ENCODE data around the gene SPATA31C1. TPM values are rescaled to one million over a fixed set of nuclear protein-coding genes. Genes with fewer than 3 reads are reported as not detected.

Gene SPATA31C1
- total RNA-seq, 2 experiments from 2014 or later, result not detected

DNA sequence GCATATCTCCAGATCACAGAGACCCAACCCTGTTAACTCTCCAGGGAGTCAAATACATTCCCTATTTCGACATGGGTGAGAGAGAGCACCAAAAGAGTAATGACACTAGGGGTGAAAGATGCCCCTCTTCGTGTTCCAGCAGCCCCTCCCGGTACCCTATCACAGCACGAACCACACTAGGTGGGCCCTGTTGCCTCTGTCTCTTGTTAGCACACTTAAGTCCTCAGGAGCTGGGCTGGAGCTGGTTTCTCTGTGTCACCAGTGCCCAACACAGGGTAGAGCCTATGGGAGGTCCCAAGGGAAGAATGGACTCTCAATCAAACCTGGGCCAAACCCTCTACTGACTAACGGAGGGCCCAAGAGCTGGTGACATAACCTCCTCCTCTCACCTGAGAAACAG lies 55.4 kb downstream of the SPATA31C1 start:
- Histone ChIP-seq H3K9me3 (ENCODE audit: low read length) (no peaks in the 10 kb centered on the region), H3K36me3 (ENCODE audit: insufficient read depth, low read length) (no peaks in the 10 kb centered on the region), H3K4me1 (ENCODE audit: insufficient read depth, low read length, poor library complexity, severe bottlenecking) (no peaks in the 10 kb centered on the region), H4K20me1 (ENCODE audit: insufficient read depth, low read length) (no peaks in the 10 kb centered on the region), H3K9me2 (ENCODE audit: insufficient read depth, low read length) (no peaks in the 10 kb centered on the region), H3K27ac (ENCODE audit: low read depth, low read length, poor library complexity, severe bottlenecking) (no peak overlapping the region), H3K4me3 (ENCODE audit: low read depth, low read length, poor library complexity, severe bottlenecking) (no peak overlapping the region), H3K79me2 (ENCODE audit: insufficient read depth, low read depth, low read length) (no peaks in the 10 kb centered on the region), H2AFZ (ENCODE audit: low read length) (no peak overlapping the region), H3K4me2 (ENCODE audit: low read length) (no peak overlapping the region)
- no TSS peak for BruUV-seq (replicated peaks)
- ChIA-PET POLR2A (no interaction called here), CTCF (ENCODE audit: unreplicated experiment) (no interaction called here)
- TF ChIP-seq, protein P1, sequence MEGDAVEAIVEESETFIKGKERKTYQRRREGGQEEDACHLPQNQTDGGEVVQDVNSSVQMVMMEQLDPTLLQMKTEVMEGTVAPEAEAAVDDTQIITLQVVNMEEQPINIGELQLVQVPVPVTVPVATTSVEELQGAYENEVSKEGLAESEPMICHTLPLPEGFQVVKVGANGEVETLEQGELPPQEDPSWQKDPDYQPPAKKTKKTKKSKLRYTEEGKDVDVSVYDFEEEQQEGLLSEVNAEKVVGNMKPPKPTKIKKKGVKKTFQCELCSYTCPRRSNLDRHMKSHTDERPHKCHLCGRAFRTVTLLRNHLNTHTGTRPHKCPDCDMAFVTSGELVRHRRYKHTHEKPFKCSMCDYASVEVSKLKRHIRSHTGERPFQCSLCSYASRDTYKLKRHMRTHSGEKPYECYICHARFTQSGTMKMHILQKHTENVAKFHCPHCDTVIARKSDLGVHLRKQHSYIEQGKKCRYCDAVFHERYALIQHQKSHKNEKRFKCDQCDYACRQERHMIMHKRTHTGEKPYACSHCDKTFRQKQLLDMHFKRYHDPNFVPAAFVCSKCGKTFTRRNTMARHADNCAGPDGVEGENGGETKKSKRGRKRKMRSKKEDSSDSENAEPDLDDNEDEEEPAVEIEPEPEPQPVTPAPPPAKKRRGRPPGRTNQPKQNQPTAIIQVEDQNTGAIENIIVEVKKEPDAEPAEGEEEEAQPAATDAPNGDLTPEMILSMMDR (conservative IDR thresholded peaks at IDR 0.05; ENCODE audit: low read length), result no peak
- TF ChIP-seq EZH2phosphoT487 (IDR thresholded peaks at IDR 0.05; ENCODE audit: borderline replicate concordance, low read depth, low read length), result no peak
- intact Hi-C loops (cut with micrococcal nuclease; ENCODE audit: unreplicated experiment), result loop anchor here (10.0 kb wide), 1 partner anchor 1052 kb away; no protein-coding TSS in a partner anchor
- DNase-seq (ENCODE audit: low spot score), result no peak

Other genes with a start within 250 kb of the SPATA31C1 start
- gene CTSL, start 191.8 kb upstream of the SPATA31C1 start, total RNA-seq (2014; rRNA removed; shearing (Covaris generic)), result not detected in 2 replicates
- not detected in 2 replicates for gene CTSL, start 191.8 kb upstream of the SPATA31C1 start, total RNA-seq (2022)
- not detected in 2 replicates for gene SPATA31E1, start 35.1 kb upstream of the SPATA31C1 start, total RNA-seq (2014; rRNA removed; shearing (Covaris generic))
- gene SPATA31E1, start 35.1 kb upstream of the SPATA31C1 start, total RNA-seq (2022), result not detected in 2 replicates
- gene CDK20, start 56.6 kb downstream of the SPATA31C1 start, total RNA-seq (2014; rRNA removed; shearing (Covaris generic)), result not detected in 2 replicates
- gene CDK20, start 56.6 kb downstream of the SPATA31C1 start, total RNA-seq (2022), result not detected in 2 replicates
- not detected in 2 replicates for gene SPATA31C2, start 220.5 kb downstream of the SPATA31C1 start, total RNA-seq (2014; rRNA removed; shearing (Covaris generic))
- not detected in 2 replicates for gene SPATA31C2, start 220.5 kb downstream of the SPATA31C1 start, total RNA-seq (2022)